Panc1 (cell line): ENCODE data around the gene DCLK2.

Experiments used
- POLR2AphosphoS5 ChIP-seq: IDR thresholded peaks from 2 replicates; pipeline ENCODE4 v1.6.1; 2012; ENCODE audit warnings: mild to moderate bottlenecking, low read depth, low read length, moderate library complexity
- TCF7L2 ChIP-seq: IDR thresholded peaks from 2 replicates; pipeline ENCODE4 v1.6.1; 2011; ENCODE audit warnings: mild to moderate bottlenecking, low read depth, low read length, inconsistent platforms
- TF ChIP-seq, protein P1 (sequence below), 2 experiments: IDR thresholded peaks; 2 replicates each; pipeline ENCODE4 v1.6.1; 2011 to 2012; ENCODE audit warnings: low read depth in 2 of 2, control low read depth in 1 of 2, low read length in 1 of 2, mild to moderate bottlenecking in 1 of 2, moderate library complexity in 1 of 2; ENCODE audit not compliant: insufficient read depth in 1 of 2
- TF ChIP-seq, protein P2 (sequence below): fragments of 450-650 bp; IDR thresholded peaks from 2 replicates; pipeline ENCODE4 v1.5.1; 2017; ENCODE audit warnings: mild to moderate bottlenecking

DNA sequence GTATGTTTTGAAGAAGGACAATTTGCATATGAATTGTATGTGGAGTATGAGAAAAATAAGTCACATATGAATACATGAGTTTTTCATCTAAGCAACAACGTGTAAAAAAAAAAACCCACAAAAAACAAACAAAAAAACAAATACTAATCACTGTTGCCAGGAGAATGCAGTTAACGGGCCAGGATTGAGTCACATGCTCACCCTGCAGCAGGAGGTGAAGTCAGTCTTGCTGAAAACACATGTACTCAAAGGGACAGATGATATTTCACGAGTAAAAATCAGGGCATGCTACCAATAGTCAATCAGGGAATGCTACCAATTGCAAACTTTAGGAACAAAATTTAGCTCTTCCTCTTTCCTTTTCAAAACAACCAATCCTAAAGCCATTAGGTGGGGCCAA lies 10.4 kb upstream of the DCLK2 start:
- no peak for TF ChIP-seq TCF7L2
- TF ChIP-seq, protein P1, sequence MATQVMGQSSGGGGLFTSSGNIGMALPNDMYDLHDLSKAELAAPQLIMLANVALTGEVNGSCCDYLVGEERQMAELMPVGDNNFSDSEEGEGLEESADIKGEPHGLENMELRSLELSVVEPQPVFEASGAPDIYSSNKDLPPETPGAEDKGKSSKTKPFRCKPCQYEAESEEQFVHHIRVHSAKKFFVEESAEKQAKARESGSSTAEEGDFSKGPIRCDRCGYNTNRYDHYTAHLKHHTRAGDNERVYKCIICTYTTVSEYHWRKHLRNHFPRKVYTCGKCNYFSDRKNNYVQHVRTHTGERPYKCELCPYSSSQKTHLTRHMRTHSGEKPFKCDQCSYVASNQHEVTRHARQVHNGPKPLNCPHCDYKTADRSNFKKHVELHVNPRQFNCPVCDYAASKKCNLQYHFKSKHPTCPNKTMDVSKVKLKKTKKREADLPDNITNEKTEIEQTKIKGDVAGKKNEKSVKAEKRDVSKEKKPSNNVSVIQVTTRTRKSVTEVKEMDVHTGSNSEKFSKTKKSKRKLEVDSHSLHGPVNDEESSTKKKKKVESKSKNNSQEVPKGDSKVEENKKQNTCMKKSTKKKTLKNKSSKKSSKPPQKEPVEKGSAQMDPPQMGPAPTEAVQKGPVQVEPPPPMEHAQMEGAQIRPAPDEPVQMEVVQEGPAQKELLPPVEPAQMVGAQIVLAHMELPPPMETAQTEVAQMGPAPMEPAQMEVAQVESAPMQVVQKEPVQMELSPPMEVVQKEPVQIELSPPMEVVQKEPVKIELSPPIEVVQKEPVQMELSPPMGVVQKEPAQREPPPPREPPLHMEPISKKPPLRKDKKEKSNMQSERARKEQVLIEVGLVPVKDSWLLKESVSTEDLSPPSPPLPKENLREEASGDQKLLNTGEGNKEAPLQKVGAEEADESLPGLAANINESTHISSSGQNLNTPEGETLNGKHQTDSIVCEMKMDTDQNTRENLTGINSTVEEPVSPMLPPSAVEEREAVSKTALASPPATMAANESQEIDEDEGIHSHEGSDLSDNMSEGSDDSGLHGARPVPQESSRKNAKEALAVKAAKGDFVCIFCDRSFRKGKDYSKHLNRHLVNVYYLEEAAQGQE (IDR thresholded peaks at IDR 0.05; ENCODE audit: insufficient read depth in 1 of 2, low read depth in 2 of 2, low read length in 1 of 2) = no peak
- no peak for TF ChIP-seq POLR2AphosphoS5
- TF ChIP-seq, protein P2, sequence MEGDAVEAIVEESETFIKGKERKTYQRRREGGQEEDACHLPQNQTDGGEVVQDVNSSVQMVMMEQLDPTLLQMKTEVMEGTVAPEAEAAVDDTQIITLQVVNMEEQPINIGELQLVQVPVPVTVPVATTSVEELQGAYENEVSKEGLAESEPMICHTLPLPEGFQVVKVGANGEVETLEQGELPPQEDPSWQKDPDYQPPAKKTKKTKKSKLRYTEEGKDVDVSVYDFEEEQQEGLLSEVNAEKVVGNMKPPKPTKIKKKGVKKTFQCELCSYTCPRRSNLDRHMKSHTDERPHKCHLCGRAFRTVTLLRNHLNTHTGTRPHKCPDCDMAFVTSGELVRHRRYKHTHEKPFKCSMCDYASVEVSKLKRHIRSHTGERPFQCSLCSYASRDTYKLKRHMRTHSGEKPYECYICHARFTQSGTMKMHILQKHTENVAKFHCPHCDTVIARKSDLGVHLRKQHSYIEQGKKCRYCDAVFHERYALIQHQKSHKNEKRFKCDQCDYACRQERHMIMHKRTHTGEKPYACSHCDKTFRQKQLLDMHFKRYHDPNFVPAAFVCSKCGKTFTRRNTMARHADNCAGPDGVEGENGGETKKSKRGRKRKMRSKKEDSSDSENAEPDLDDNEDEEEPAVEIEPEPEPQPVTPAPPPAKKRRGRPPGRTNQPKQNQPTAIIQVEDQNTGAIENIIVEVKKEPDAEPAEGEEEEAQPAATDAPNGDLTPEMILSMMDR = no peak
